HK-2 (cell line): Measurements from ENCODE around the gene SCO2.
"Not testable (repeated sequence)": the region's sequence is repeated elsewhere in the genome, so short reads cannot be mapped to it uniquely, and the experiment has no call there.

Experiments
- DNase-seq: peaks from one replicate; pipeline ENCODE4 v3.0.0-alpha.2; 2018; ENCODE audit not compliant: unreplicated experiment

The SCO2 gene

DNA sequence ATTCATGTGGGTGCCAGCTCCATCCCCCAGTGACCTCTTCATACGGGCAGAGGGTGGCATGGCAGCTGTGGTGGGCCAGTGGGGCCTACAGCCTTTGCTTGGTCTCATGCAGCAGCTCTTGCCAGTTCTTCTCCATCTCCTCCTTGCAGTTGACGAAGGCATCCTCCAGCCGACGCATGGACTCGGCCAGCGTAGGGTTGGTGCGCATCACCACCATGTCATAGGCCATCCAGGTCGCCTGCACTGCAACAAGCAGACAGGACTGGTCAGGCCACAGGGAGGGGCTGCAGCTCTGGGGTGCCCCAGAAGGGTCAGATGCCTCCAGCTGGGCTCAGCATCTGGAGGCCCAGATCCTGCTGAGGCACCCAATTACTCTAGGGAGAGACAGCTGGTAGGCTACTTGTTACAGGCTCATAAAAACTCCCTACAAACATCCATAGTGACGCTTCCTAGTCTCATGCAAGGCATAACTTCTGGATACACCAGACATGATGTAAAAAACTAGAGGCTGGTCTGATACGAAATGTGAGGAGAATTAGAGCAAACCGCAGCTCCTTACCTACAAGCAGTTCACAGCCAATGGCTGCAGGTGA, 25.9 kb upstream of the SCO2 start:
- no peak for DNase-seq

- no peak for DNase-seq
Measured at GRCh38 chr22:50550395-50550794, 25.0 kb upstream of the SCO2 start.

DNA sequence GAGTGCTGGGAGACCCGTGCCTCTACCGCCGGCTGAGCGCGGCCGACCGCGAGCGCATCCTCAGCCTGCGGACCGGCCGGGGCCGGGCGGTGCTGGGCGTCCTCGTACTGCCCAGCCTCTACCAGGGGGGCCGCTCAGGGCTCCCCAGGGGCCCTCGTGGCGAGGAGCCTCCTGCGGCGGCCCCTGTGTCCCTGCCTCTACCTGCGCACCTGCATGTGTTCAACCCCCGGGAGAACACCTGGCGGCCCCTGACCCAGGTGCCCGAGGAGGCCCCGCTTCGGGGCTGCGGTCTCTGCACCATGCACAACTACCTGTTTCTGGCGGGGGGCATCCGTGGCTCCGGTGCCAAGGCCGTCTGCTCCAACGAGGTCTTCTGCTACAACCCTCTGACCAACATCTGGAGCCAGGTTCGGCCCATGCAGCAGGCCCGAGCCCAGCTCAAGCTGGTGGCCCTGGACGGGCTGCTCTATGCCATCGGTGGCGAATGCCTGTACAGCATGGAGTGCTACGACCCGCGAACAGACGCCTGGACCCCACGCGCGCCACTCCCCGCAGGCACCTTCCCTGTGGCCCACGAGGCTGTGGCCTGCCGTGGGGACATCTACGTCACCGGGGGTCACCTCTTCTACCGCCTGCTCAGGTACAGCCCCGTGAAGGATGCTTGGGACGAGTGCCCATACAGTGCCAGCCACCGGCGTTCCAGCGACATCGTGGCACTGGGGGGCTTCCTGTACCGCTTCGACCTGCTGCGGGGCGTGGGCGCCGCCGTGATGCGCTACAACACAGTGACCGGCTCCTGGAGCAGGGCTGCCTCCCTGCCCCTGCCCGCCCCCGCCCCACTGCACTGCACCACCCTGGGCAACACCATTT, 23.8 kb upstream of the SCO2 start:
- DNase-seq: no peak

DNA sequence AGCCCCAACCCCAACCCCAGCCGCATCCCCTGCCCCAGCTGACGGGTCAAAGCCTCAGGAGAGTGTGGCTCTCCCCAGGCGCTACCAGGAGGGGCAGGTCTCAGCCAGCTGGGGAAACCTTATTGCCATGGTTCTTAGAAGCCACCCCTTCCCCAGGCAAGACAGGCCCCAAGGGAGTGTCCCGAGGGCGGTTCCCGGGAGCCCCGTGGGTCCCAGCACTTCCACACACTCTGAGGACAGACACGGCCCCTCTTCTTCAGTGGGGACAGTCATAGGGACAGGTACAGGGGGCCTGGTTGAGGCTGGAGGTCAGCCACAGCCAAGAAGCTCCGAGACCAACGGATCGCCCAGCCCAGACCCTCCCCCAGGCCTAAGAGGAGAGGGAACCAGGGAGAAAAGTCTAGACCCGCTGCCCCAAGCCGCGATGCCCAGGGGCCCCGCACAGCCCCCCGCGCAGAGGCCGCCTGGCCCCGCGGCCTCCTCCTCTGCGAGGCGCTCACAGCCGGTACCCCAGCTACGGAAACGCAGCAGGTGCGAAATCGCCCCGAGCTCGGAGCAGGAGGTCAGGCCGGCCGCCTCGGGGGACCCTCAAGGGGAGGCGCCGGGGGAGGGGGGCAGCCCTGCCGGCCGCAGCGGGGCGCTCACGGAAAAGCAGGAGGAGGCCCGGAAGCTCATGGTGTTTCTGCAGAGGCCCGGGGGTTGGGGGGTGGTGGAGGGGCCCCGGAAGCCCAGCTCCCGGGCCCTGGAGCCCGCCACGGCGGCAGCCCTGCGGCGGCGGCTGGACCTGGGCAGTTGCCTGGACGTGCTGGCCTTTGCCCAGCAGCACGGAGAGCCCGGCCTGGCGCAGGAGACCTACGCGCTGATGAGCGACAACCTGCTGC, 22.9 kb upstream of the SCO2 start:
- DNase-seq: no peak

GRCh38 chr22:50547263-50547985, 22.0 kb upstream of the SCO2 start:
- DNase-seq: no peak

DNA sequence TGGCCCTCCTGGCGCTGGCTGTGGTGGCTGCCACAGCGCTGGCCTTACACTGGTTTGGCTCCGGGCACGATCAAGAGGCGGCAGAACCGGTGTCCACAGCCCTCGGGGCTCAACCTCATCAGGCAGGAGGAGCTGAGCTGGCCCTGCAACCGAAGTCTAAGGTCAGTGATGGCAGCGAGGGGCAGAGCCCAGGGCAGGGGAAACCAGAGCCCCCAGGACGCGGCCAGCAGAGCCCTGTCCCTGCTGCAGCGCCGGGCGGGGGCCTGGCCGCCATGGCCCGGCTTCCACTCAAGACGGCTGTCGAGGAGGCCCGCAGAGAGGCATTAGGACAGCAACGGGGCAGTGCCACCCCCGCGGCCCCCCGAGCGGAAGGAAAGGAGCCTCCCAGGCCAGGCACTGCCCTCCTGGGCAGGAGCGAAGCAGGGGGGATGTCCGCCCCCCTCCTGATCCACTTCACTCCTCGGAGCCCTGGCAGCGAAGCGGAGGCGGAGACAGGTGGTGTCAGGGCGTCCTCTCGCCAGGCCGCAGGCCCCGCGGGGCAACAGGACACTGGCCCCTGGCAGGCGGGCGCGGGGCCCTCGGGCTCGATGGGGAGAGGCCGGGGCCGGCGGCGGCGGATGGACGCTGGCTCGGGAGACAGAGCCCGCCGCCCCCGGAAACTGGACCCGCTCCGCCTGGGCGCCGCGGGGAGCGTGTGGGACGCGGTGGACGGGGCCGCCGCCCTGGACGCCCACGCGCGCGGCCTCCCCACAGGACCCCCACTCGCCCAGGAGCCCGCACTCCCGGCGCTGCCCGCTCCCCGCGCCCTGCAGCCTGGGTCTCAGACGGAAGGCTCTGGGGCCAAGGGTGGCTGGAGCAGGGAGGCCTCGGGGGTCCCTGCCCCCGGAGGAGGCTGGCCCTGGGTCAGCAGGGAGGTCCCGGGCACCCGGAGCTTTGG, 21.2 kb upstream of the SCO2 start:
- DNase-seq: no peak

DNA sequence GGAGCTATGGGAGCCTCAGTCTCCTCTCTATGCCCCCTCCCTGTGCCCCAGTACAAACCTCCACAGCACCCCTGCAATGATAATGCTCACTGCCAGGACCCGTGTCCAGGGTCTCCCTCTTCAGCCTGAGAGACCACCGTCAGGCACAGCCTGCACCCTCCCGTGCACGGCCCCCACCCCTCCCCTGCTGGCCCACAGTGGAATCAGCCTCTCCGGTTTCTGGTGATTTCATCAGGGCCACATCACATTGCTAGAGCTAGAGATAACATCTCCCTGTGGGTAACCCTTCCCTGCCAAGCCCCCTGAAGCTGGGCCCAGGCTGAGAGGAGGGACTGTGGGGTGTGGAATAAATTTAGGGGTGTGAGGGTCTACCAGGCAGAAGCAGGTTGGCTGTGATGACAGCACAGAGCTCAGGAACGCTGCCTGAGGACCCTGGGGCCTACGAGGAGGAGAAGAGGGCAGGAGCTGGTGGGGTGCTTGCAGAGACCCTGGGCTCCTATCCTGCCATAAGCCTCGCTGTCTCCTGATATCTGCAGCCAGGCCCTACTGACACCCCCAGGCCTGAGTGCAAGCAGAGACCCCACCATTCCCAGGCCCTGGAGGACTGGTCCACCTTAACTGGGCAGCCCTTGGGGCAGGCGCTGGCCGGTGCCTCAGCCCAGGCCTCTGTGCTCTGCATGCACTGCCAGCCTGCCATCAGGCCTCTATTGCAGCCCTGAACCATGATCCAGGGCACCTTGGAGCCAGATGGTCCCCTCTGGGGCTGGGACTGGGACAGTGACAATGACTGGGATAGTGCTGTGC, 20.3 kb upstream of the SCO2 start, which contains the start of gene KLHDC7B:
Gene KLHDC7B, plus strand, starts transcription at position 378 of the 804 bp plus-strand sequence. Its CDS starts 345 bp downstream, at position 723.
- no peak for DNase-seq

- DNase-seq: no peak
Measured at GRCh38 chr22:50544746-50545253, 19.4 kb upstream of the SCO2 start.

DNA sequence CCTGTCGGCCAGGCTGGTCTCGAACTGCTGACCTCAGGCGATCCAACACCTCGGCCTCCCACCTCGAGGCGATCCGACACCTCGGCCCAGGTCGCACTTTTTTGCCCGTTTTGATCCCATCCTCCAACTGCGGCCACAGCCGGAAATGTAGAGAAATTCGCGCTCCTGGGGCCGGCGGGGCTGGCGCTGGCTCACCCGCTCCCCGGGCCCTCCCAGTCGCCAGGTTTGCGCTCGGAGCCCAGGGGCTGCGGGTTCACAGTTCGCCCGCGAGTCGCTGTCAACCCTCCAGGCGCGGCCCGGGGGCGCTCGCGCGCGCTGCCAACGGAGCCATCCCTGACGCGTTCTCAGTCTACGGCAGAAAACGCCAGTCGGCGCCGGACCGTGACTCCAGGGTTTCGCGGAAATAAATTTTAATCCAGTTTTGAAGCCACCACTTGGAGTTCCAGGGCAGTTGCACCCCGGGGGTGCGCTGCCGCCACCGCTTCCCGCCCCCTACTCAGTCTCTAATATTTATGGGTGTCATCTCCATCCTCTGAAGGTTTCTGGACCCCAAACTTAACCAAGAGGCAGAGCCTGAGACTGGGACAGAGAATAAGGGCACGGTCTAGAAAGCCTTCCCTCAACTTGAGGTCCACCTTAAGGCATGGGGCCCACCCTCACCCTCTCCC, 18.8 kb upstream of the SCO2 start:
- DNase-seq: no peak

DNA sequence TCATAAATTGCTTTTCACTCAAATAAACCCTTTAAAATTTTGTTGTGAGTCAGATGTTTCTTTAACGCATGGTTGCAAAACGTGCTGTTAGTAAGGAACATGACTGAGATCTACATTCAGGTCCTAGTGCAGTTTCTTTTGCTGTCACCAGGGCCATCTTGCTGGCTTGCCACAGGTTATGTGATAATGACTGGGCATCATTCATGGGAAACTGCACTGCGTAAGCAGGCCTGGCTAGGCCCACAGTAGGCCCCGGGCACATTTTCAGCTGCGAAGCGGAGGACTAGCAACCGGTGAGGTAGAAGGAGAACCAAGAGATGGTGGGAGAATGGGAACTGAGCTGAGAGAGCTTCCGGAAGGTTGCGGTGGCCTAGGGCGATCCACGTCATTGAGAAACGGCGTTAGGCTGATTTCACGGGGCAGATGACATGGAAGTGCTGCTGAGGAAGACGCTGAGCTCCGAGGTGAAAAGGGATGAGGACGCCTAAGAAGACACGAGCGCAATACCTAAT, 17.1 kb upstream of the SCO2 start:
- DNase-seq: no peak

- DNase-seq: not testable (repeated sequence)
Measured at GRCh38 chr22:50541667-50542026, 16.2 kb upstream of the SCO2 start.

DNA sequence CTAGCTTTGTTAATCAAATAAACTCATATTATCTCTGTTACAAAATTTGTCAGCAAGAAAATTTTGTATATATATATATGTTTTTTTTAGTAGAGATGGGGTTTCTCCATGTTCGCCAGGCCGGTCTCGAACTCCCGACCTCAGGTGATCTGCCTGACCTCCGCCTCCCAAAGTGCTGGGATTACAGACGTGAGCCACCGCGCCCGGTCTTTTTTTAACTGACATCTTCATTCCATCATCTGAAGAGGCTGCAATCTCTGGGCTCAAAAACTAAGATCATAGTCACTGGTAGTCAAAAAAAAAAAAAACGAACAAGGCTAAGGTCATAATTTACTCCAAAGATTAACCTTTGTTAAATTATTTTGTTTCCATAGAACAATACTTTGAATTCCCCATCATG, 15.0 kb upstream of the SCO2 start:
- DNase-seq: no peak

GRCh38 chr22:50537765-50538164, 12.4 kb upstream of the SCO2 start:
- DNase-seq: no peak

- DNase-seq: no peak
Measured at GRCh38 chr22:50536226-50536625, 10.8 kb upstream of the SCO2 start.

DNA sequence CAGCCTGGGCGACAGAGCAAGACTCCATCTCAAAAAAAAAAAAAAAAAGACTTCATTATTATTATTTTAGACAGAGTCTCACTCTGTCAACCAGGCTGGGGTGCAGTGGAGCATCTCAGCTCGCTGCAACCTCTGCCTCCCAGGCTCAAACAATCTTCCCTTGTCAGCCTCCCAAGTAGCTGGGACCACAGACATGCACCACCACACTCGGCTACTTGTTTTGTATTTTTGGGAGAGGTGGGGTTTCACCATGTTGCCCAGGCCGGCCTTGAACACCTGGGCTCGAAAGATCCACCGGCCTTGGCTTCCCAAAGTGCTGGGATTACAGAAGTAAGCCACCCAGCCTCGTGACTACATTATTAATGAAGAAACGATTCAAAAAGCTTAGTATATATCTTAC, 9.7 kb upstream of the SCO2 start:
- DNase-seq: no peak

- peak; percentile 63 for DNase-seq
Measured at GRCh38 chr22:50533856-50534711, 8.7 kb upstream of the SCO2 start.

DNA sequence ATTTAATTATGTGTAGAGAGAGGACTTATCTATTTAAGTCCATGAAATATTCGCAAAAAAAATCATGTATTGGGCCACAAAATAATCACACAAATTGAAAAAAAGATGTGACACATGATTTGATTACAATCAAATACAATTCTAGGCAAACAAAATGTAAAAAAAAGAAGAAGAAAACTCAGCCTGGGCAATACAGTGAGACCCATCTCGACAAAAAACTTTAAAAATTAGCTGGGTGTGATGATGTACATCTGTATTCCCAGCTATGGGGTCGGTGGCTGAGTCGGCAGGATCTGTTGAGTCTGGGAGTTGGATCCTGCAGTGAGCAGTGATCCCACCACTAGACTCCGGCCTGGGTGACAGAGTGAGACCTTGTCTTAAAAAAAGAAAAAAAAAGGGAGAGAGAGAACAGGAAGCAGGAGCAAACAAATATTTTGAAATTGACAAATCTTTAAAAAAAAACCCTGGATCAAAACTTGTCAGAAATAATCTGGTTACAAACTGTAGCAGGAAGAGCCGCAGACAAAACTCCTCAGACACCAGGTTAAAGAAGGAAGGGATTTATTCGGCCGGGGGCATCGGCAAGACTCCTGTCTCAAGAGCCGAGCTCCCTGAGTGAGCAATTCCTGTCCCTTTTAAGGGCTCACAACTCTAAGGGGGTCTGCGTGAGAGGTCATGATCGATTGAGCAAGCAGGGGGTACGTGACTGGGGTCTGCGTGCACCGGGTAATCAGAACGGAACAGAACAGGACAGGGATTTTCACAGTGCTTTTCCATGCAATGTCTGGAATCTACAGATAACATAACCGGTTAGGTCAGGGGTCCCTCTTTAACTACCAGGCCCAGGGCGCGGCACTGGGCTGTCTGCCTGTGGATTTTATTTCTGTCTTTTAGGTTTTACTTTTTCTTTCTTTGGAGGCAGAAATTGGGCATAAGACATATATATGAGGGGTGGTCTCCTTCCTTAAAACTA, 7.7 kb upstream of the SCO2 start:
- no peak for DNase-seq
